T-helper 1 cell (primary cell): Measurements from ENCODE around the gene MIER1.
A peak's percentile ranks its signal among the peaks of the same experiment; 100 is the strongest.

Source experiments
- DNase-seq, 5 donors: peaks; one replicate each; pipeline ENCODE4 v3.0.0-alpha.2; 2012 to 2020

The MIER1 gene

DNA sequence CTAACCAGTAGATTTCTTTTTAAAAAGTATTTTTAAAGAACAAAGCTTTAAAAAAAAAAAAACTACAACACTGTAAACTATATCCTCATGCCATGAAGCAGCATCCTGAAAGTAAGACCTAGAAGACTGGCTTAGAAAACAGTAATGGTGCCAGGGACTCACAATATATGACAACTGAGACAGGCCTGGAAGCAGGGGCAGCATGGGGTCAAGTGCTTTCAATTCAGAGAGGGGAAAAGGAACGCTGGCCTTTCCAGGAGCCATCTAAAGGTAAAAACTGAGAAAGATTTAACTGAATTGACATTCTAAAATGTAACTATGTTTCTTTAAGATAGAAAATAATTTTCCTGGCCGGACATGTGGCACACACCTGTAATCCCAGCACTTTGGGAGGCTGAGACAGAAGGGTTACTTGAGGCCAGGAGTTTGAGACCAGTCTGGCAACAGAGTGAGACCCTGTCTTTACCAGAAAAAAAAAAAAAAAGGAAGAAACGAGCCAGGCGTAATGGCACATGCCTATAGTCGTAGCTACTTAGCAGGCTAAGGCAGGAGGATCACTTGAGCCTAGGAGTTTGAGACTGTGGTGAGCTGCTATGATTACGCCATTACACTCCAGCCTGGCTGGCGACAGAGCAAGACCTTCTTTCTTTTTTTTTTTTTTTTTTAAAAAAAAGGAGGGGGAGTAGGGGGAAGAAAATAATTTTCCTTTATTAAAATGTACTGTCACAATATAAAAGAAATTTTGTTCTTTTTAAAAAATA is 75.0 kb downstream of the MIER1 start:
- DNase-seq: no peak

- DNase-seq: no peak
Observed at GRCh38 chr1:67001682-67002425, 77.1 kb downstream of the MIER1 start.

DNA sequence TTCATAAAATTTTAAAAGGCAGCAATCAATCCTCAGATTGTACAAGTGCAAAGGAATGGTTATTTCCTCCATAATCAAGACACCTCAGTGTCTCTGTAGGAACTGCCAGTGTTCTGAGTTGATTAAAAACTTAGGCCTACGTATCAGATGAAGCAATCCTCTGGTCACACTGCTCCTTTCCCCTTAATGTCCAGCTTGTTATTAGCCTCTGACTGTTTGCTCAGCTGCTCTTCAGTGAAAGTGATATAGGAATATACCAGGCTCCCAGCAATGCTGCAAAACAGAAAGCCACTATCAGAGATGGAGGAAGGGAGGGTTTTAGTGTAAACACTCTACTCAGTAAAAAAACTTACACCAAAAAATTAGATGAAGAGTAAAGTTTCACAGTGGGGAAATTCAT is 79.4 kb downstream of the MIER1 start:
- DNase-seq: no peak

- no peak for DNase-seq
Observed at GRCh38 chr1:67005068-67005467, 80.3 kb downstream of the MIER1 start.

- DNase-seq: no peak
Observed at GRCh38 chr1:67009792-67010191, 85.0 kb downstream of the MIER1 start.

GRCh38 chr1:67013573-67013972 is 88.8 kb downstream of the MIER1 start:
- DNase-seq: peak in 1 of 5 donors; percentile 37

DNA sequence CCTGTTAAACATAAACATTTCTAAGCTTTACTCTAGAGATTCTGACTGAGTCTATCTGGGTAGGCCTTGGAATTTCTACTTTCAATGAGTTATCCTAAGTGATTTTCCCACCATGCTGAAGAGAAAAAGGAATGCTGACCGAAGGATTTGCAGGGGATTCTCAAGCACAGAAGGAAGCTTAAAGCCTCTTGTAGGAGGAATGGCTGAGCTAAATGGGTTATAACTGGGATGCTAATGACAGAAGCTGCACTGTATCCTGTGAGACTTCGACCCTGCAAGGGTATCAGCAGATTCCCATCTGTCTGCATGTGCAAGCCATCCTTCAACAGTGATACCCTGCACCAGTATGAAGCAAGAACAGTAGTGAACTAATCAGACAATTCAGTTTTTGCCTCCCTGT is 93.8 kb downstream of the MIER1 start:
- no peak for DNase-seq

DNA sequence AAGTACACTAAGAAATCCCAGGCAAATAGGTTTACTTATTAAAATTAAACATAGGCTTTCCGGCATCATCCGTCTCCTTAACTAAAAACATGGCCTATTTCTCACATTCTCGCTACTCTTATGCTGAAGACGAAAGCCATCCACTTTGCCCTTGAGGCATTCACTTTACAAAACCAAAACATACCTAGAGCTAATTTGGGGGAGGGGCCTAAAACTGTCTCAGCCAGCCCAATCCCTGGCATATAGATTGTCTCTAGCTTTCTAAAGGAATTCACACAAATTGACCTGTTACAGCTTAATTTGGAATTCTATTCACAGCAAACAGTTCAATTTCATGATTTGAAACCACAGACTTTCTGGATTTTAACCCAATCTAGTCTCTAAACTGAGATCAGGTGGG is 94.3 kb downstream of the MIER1 start:
- no peak for DNase-seq

GRCh38 chr1:67019600-67020136 is 94.9 kb downstream of the MIER1 start:
- DNase-seq: no peak

DNA sequence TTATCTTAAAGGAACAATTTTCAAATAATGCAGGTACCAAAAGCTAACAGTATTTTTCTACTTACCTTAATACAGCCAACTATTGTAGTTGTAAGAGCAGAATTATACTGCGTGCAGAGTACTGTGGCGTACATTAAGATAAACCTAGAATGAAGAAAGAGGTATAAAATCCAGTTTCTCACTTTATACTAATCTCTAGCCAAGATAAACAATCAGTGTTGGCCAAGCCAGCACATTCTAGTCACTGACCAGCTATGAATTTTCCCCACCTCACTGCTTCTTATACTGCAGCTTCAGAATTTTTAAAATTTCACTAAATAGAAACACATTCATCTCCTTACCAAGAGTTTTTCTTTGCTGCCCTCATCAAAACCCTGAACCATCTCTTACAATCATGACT is 95.5 kb downstream of the MIER1 start:
- no peak for DNase-seq

DNA sequence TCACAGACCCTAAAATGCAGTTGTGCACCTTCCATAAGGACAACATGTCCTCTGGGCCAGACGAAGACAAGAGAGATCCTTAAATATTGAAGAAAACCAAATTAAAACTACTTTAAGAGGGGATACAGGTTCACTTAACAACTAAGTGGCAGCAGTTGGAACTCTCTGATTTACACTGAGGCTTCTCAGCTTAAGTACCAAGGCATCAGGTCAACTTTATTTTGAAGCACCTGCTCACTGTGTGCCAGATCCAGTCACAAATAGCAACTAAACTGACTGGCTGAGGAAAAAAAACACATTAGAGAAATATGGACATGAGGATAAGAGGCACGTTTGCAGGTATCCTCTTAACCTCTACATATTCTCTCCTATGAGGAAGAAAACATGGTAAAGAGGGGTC is 96.0 kb downstream of the MIER1 start:
- DNase-seq: no peak

- DNase-seq: no peak
Observed at GRCh38 chr1:67029472-67029871, 104.7 kb downstream of the MIER1 start.

DNA sequence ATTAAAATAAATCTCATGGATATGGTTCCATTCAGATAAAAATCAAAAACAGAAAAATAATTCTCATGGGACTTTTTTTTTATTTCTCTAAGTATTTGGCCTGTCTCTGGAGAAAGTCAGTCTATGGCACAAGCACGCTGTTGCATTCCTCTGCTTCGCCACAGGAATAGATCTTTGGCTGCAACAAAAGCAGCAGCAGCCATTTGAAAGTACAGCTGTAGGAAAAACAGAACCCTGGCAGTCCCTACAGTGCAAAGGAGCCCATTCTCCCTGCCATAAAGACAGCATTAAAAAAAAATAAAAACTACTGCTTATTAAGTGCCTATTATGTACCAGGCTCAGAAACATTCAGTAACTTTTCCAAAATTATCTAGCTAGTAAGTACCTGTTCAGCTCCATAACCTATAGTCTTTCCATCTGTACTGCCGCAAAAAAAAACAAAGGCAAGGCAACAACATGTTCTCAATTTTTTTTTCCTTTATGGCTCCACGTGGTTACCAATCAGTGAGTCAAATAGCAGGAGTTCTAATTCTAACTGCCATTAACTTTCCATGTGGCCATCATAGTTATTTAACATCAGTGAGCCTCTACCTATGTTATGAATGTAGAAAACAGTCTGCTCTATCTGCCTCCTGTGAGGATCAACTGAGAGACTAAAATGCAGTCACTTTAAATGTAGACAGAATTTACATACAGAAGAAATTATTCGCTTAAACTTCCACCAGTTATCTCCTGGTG is 106.5 kb downstream of the MIER1 start:
- DNase-seq: no peak

- DNase-seq: no peak
Observed at GRCh38 chr1:67031859-67032247, 107.1 kb downstream of the MIER1 start.
